AG09319 (cell line): ENCODE measurements around the gene HEATR9.

Experiments
- DNase-seq: peaks from one replicate; pipeline ENCODE4 v3.0.0-alpha.2; 2010; ENCODE audit warnings: low read depth; ENCODE audit errors: extremely low read depth
- CTCF ChIP-seq: IDR thresholded peaks from 2 replicates; pipeline ENCODE4 v1.5.1; 2011; ENCODE audit warnings: low read depth, mild to moderate bottlenecking, inconsistent platforms, low read length, moderate library complexity

The HEATR9 gene

DNA sequence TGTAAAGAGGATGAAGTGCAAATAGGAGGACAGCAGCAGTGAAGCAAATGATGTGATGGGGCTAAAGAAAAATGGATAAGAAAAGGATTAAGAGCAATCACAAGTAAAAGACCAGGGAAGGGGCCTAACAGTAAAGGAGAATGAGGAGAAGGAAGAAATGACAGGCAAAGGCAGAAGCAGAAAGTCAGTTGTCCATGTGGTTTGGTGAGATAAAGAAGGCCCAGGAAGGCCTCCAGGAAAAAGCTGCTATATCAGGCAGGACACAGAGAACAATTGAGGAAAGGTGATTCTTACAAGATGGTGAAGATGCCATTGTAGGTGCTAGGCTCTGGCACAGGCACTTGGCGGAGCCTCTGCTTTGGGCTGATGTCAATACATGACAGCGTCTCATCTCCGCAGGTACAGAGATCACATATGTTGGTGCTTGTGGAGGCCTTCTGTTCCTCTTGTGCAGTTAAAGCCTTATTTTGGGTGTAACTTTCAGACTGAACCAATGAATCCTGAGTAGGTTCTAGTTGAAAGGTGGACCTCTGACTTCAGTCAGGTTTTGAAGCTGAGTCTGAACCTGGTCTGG is 43.7 kb upstream of the HEATR9 start:
- TF ChIP-seq CTCF = no peak
- DNase-seq = no peak

GRCh38 chr17:35909408-35909807 is 40.7 kb upstream of the HEATR9 start:
- DNase-seq = no peak
- TF ChIP-seq CTCF = no peak

DNA sequence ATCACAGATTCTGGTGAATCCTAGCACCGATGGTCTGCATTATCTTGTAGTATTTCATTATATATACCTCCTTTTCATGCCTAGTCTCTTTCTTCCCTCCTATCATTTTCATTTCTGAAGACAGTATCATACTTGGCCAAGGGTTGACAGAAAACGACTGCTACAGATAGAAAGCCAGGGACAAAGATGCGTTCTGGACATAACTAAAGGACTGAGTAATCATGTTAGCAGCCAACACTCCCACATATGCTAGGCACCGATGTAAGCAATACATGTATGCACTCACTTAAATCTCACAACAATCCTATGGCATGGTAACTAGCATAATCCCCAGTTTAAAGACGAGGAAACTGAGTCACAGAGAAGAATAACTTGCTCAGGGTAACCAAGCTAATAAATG is 39.0 kb upstream of the HEATR9 start:
- DNase-seq = no peak
- TF ChIP-seq CTCF = no peak

DNA sequence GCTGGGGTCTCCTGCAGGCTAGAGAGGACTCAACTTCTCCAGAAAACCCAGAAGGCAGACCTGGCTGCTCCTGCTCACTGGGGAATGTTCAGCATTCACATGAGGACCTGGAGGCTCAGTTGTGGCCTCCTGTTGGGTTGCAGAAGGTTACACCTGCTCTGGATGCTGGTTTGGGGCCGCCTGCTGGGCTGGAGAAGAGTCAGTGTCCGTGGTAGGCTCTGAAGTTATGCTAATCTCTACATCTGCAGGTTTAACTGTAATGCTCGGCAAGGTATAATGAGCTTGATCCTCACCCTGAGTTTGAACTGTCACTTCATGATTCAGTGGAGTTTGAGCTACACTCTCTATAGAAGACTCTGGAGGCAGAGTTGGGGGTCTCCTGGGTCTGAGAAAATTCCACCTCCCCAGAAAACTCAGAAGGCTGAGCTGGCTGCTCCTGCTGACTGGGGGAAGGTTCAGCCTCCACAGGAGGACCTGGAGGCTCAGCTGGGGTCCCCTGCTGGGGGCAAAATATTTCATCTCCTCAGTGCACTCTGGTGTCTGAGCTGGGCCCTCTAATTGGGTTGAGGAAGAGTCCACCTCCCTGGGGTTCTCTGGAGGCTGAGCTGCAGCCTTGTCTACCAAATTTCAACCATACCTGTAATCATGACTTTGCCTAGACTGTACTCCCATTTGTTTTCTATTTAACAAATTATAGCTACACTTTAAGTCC is 38.4 kb upstream of the HEATR9 start:
- TF ChIP-seq CTCF = no peak
- no peak for DNase-seq

DNA sequence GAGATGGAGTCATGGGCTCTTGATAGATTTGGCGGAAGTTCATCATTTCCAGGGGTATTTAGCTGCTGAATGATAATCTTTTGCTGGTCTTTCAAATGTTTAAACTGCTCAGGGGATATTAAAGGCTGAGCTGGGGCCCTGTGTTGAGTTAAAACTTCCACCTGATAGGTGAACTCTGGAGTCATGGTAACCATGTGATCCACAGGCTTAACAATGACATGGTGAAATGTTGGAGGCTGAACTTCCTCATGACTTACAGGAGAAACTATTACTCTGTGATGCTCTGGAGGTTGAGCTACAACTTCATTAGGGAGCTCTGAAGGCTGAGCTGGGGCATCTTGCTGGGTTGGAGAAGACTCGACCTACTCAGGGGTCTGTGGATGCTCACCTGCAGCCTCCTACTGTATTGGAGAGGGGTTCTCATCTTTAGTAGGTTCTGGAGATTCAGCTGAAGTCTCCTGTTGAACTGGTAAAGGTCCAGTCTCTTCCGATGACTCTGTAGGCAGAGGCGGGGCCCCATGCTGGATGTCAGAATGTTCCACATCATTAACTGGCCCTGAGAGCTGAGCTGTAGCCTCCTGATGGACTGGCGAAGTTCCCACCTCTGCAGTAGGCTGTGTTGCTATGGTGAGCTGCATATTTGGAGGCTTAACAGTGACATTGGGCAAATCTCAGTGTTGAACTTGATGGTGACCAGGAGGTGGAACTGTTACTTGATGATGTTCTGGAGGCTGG is 37.7 kb upstream of the HEATR9 start:
- DNase-seq = no peak
- no peak for TF ChIP-seq CTCF

- no peak for DNase-seq
Measured at GRCh38 chr17:35903451-35903850, 34.8 kb upstream of the HEATR9 start.

More at GRCh38 chr17:35903451-35903850, 34.8 kb upstream of the HEATR9 start:
- no peak for TF ChIP-seq CTCF
